GM21529 (cell line): Measurements from ENCODE around the gene PIEZO1.
"Not testable (repeated sequence)": the region's sequence is repeated elsewhere in the genome, so short reads cannot be mapped to it uniquely, and the experiment has no call there.

Source experiments
- ATAC-seq: cut with Tn5 transposase; IDR thresholded peaks from one replicate; pipeline ENCODE4 v1.9.1; 2021; ENCODE audit not compliant: unreplicated experiment

The PIEZO1 gene

DNA sequence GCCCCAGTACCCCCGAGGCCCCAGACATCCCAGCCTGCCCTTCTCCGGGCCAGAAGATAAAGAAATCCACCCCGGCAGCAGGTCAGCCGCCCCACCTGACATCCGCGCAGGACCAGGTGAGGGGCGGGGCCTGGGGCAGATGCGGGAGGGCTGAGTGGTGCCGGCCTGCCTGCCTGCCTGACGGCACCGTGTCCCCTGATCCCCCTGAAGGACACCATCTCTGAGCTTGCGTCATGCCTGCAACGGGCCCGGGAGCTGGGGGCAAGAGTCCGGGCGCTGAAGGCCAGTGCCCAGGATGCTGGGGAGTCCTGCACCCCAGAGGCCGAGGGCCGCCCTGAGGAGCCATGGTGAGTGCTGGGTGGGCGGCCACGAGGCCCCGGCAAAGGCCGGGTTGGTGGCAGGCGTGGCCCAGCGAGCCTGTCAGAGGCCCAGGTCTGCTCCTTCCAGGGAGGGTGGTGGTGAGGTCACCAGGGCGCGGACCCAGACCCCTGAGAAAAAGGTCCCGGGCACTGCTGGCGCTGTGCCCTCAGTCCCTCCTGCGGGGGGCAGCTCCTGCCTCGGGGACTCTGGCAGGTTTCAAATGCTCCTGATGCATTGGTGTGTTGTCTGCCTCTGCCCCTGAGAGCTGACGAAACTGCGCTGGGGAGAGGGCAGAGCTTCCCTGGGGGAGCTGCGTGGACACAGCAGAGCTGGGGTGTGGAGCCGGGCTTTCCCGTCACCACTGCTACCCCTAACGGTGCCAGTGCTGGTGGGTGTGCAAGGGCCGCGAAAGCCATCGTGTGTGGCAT is 19.7 kb upstream of the PIEZO1 start:
- ATAC-seq, result no peak

GRCh38 chr16:88804173-88804551 is 19.1 kb upstream of the PIEZO1 start:
- no peak for ATAC-seq

DNA sequence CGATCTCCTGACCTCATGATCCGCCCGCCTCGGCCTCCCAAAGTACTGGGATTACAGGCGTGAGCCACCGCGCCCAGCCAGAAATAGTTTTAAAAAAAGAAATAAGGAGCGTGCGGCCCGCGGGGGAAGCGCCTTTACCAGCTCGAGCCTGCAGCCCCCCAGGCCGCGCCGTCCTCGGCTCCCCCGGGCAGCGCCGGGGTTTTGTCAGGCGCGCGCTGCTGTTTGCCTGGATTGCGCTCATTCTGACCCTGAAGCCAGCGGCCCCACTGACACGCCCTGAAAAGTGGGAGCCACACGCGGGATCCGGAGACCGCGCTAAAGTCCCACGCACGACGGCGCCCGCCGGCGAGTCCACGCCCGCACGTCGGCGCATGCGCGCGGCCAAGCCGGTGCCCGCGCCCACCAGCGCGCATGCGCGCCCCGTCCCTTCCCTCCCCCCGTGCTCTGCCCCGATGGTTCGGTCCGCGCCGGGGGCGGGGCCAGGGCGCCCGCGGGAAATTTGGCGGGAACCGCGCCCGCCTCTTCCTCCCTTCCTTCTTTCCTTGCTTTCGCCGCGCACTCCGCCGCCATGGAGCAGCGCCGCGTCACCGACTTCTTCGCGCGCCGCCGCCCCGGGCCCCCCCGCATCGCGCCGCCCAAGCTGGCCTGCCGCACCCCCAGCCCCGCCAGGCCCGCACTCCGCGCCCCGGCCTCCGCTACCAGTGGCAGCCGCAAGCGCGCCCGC is 18.4 kb upstream of the PIEZO1 start, which contains the start of gene CDT1:
Gene CDT1, plus strand, starts transcription at position 526 of the 724 bp plus-strand sequence. Its CDS starts 43 bp downstream, at position 569.
- ATAC-seq, result peak; percentile 39

DNA sequence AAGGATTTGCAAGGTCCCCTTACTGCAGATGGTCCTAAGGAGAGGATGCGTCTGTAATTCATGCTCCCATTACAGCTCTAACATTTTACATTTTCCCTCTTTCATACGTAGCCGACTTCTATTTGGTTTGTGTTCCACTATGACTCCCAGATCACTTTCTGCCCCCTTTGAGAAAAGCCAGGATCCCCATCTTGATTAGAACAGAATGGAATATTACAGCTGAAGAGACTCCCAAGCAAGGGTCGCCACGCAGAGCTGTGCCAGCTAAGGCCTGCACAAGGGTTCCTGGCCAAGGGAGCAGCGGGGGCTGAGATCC is 15.2 kb upstream of the PIEZO1 start:
- ATAC-seq, result no peak

GRCh38 chr16:88799569-88800276 is 14.7 kb upstream of the PIEZO1 start:
- ATAC-seq, result no peak

DNA sequence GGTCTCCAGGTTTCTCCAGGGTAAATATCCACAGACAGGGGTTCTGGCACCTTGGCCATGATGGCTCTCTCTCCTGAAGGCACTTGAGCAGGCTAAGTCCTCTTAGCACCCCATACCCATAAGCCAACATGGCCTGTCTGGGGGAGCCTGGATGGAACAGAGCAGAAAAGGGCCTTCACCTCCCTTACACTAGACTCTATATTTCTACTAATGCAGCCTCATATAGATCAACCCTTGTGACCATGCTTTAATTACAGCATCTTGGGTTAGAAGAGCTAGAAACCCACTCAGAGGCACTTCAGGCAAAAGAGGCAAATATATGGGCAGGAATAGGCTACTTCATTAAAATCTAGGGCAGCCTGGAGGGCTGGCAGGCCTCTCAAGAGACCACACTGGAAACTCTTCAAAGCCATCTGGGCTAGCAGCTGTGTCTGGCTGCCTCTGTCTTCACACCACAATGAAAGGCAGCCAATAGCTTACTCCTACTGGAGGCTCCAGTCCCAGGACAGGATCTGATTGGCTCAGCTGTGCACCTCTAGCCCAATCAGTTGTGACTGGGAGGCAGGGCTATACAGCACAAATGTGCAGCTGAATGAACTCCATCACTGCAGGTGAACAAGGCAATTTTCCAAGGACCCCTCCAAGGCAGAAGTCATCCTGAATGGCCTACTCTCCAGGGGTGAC is 13.9 kb upstream of the PIEZO1 start:
- ATAC-seq, result no peak

GRCh38 chr16:88798073-88798472 is 13.1 kb upstream of the PIEZO1 start:
- ATAC-seq, result no peak

DNA sequence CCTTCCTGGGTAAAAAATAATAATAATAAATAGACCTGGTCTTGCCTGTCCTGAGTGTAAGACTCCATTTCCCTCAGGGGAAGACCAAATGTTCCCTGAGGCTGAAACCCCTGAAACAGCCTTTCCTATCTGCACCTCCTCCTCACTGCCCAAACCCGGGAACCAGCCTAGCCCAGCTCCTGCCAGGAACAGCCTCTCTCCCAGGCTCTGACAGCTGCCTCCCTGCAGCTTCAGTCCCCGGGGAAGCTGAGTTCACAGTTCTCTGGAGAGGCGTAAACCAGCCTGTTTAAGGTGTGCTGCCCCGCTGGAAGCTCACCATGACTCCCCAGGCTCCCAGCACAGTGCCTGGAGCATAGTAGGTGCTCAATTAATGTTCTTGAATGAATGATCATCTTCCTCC is 11.3 kb upstream of the PIEZO1 start:
- ATAC-seq, result no peak

DNA sequence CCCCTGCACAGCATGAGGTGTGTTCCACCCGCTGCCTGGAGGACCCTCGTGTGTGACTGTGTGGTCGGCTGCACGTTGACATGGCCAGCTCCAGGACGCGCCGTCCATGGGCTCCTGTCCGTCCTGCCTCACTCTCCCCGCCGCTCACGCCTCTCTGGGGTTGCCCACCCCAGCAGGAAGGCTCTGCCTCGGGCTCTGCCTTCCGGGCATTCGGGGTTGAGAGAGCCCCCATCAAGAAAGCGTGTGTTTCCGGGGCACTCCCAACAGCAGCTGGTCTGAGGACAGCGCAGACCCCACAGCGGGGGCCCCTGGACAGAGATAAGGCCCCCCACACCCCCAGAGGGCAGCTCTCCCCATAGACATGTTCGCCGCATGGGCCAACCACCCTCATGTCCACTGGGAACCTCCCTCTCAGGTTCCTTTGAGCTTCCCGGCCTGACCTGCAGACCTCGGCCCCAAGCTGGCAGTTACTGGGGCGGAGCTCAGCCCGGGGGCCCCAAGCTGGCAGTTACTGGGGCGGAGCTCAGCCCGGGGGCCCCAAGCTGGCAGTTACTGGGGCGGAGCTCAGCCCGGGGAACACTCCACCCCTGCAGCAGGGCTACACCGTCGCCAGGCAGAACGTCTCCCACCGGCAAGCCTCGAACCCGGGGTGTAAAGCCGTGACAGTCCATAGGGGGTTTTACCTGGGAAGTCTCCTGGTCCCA is 8.4 kb upstream of the PIEZO1 start:
- no peak for ATAC-seq

DNA sequence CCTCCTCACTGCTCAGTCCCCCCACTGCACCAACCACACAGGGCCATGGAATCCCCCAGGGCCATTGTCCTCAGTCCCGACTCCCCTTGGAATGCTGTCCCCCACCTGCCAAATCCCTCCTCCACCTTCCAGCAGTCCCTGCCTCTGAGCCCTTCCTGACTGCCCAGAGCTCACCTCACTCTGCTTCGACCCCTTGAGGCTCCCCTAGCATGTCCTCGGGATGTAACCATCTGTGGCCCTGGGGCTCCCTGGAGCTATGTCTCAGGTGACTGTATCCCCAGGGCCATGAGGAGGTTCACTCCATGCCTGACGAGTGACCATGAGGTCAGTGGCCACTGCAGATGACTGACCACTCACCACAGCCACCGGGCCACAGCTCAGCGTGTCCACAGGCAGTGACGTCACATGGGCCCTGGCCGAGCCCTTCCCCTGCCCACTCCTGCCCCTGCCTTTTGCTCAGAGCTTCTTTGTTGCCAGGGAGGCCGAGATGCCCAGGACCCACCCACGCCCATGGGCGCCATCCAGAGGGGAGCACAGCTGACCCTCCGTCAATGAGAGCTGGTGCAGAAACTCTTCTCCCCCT is 7.7 kb upstream of the PIEZO1 start:
- ATAC-seq, result no peak

GRCh38 chr16:88792078-88792550 is 7.1 kb upstream of the PIEZO1 start:
- no peak for ATAC-seq

GRCh38 chr16:88790312-88791211 is 5.5 kb upstream of the PIEZO1 start:
- no peak for ATAC-seq

DNA sequence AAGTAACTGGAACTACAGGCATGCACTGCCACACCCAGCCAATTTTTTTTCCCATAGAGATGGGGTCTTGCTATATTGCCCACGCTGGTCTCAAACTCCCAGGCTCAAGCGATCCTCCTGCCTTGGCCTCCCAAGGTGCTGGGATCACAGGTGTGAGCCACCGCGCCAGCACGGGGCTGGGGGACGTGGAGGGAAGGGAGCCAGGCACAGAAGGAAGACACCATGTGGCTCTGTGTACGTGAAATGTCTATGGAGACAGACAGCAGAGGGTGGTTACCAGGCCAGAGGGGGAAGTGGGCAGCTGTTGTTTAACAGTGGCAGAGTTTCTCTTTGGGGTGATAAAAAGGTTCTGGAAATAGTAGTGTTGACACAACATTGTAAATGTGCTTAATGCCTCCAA is 4.6 kb upstream of the PIEZO1 start:
- ATAC-seq, result no peak

DNA sequence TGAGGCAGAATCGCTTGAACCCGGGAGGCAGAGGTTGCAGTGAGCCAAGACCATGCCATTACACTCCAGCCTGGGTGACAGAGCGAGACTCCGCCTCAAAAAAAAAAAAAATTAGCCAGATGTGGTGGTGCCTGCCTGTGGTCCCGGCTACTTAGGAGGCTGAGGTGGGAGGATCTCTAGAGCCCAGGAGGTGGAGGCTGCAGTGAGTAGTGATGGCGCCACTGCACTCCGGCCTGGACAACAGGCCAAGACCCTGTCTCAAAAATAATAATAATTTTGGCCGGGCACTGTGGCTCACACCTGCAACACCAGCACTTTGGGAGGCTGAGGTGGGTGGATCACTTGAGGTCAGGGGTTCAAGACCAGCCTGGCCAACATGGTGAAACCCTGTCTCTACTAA is 3.7 kb upstream of the PIEZO1 start:
- not testable (repeated sequence) for ATAC-seq

GRCh38 chr16:88787579-88788314 is 2.7 kb upstream of the PIEZO1 start:
- no peak for ATAC-seq

DNA sequence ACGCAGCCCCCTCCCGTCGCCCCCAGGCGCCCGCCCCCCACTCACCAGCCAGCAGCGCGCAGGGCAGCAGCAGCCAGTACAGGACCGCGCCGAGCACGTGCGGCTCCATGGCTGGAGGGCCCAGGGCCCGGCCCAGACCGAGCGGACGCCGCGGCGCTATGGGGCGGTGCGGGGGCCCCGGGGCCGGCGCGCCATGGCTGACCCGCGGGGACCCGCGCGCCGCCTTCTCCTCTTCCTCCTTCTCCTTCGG is 239 bp downstream of the PIEZO1 start:
- ATAC-seq, result no peak

DNA sequence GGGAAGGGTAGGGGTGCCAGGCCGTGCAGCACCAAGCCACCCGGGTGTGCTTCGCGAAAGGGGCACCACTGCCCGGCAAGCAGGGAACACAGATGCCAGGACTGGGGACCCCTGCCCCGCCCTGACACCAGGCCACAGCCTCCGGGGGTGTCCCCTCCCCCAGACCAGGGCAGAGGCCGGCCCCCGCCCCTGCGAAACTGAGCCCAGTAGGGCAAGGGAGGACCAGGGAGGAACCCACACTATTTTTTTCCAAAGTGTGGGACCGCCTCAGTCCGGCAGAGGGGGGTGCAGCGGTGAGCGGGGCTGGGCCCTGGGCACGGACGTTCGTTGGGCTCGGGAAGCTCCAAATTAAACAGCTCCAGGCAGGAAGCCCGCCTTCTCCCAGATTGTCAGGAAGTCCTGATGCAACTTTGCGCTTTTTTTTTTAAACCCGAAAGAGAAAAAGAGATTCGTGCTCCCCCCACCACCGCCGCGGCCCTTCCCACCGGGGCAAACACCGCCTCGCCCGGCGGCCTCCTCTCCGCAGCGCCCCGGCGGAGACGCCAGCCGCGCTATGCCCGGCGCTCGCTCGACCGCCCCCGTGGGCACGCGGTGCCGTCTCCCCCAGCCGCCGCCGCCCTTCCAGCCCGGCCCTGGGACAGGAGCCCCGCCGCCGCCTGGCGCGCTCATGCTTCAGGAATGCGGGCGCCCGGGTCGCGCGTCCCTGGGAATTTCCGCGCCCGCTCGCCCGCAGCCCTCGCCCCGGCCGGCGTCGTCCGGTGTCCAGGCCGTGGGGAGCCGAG is 755 bp downstream of the PIEZO1 start:
- ATAC-seq, result no peak
